IMR-90 (cell line): Measurements from ENCODE around the gene ABCA2. TPM values are rescaled to one million over a fixed set of nuclear protein-coding genes. Genes with fewer than 3 reads are reported as not detected.
A peak's percentile ranks its signal among the peaks of the same experiment; 100 is the strongest.

ENCODE experiments used
- ATAC-seq: fragments of 200-7000 bp; cut with Tn5 transposase; 2 replicates; pipeline ENCODE4 v1.9.1; 2020; ENCODE audit warnings: low read depth, mild to moderate bottlenecking, moderate library complexity
- BruUV-seq: library from RNA; stranded (reverse); fragments of 400-500 nt; replicated peaks from 2 replicates; lab custom pipeline; 2021; lab: Mats Ljungman, UMichigan
- CTCF ChIA-PET: fragments of 300-600 bp; formaldehyde crosslinking; extraction: SDS; loops from one replicate; lab custom pipeline; 2021; ENCODE audit warnings: antibody characterized with exemption; lab: Yijun Ruan, JAX
- POLR2A ChIA-PET: fragments of 300-600 bp; sonication (Branson Sonifier 250); formaldehyde crosslinking; loops from one replicate; lab custom pipeline; 2022; ENCODE audit warnings: antibody characterized with exemption; ENCODE audit not compliant: unreplicated experiment; lab: Charles Lee
- DNase-seq: peaks from one replicate; pipeline ENCODE4 v3.0.0; 2013
- H2AFZ ChIP-seq: replicated peaks from 2 replicates; pipeline ENCODE3; 2013; ENCODE audit warnings: low read length, mild to moderate bottlenecking; ENCODE audit not compliant: poor library complexity
- H2AK5ac ChIP-seq: 2 replicates; pipeline ENCODE4 v1.6.1; 2013; ENCODE audit warnings: low read depth, low read length, inconsistent platforms
- H2AK9ac ChIP-seq: replicated peaks from 2 replicates; pipeline ENCODE3; 2013; ENCODE audit warnings: mild to moderate bottlenecking, low read depth, low read length, moderate library complexity; ENCODE audit not compliant: poor library complexity
- H2BK120ac ChIP-seq: 2 replicates; pipeline ENCODE4 v1.6.1; 2013; ENCODE audit warnings: low read depth, low read length, inconsistent platforms
- H2BK15ac ChIP-seq: 3 replicates; pipeline ENCODE4 v1.6.1; 2013; ENCODE audit warnings: low read depth, low read length, inconsistent platforms
- H2BK20ac ChIP-seq: 2 replicates; pipeline ENCODE4 v1.6.1; 2013; ENCODE audit warnings: low read depth, mild to moderate bottlenecking, inconsistent platforms, low read length, moderate library complexity
- H2BK5ac ChIP-seq: 2 replicates; pipeline ENCODE4 v1.6.1; 2013; ENCODE audit warnings: mild to moderate bottlenecking, low read depth, low read length, inconsistent platforms; ENCODE audit not compliant: poor library complexity, severe bottlenecking
- H3K14ac ChIP-seq: replicated peaks from 2 replicates; pipeline ENCODE4 v1.6.1; 2013; ENCODE audit warnings: low read depth, low read length, inconsistent platforms
- H3K18ac ChIP-seq: 2 replicates; pipeline ENCODE4 v1.6.1; 2013; ENCODE audit warnings: low read depth, low read length, control low read depth
- H3K23ac ChIP-seq: 2 replicates; pipeline ENCODE4 v1.6.1; 2013; ENCODE audit warnings: low read depth, low read length, inconsistent platforms
- H3K27ac ChIP-seq: 2 replicates; pipeline ENCODE4 v1.5.1; 2013; ENCODE audit warnings: mild to moderate bottlenecking, control low read depth, low read length; ENCODE audit not compliant: insufficient read depth
- H3K27me3 ChIP-seq: 2 replicates; pipeline ENCODE4 v1.6.1; 2013; ENCODE audit warnings: low read length; ENCODE audit not compliant: control insufficient read depth, insufficient read depth
- H3K36me3 ChIP-seq: 2 replicates; pipeline ENCODE4 v1.6.1; 2013; ENCODE audit warnings: low read length, mixed read lengths; ENCODE audit not compliant: control insufficient read depth, insufficient read depth
- H3K4ac ChIP-seq: 2 replicates; pipeline ENCODE4 v1.6.1; 2013; ENCODE audit warnings: low read depth, low read length, inconsistent platforms
- H3K4me1 ChIP-seq: 2 replicates; pipeline ENCODE4 v1.6.1; 2013; ENCODE audit warnings: low read length, mixed read lengths; ENCODE audit not compliant: control insufficient read depth, insufficient read depth
- H3K4me2 ChIP-seq: 2 replicates; pipeline ENCODE4 v1.6.1; 2013; ENCODE audit warnings: low read depth, mild to moderate bottlenecking, control low read depth, low read length, moderate library complexity
- H3K4me3 ChIP-seq: 2 replicates; pipeline ENCODE4 v1.5.1; 2013; ENCODE audit warnings: low read depth, mild to moderate bottlenecking, control low read depth, low read length, moderate library complexity; ENCODE audit not compliant: insufficient read depth
- H3K56ac ChIP-seq: 2 replicates; pipeline ENCODE4 v1.6.1; 2013; ENCODE audit warnings: low read length, inconsistent platforms; ENCODE audit not compliant: insufficient read depth; ENCODE audit errors: extremely low read depth
- H3K79me1 ChIP-seq, 2 experiments: 2 replicates each; pipeline ENCODE4 v1.6.1; 2013; ENCODE audit warnings: low read length in 2 of 2, inconsistent platforms in 1 of 2, low read depth in 1 of 2
- H3K9ac ChIP-seq: 2 replicates; pipeline ENCODE4 v1.6.1; 2013; ENCODE audit warnings: low read depth, low read length, control low read depth
- H3K9me1 ChIP-seq: 2 replicates; pipeline ENCODE4 v1.6.1; 2013; ENCODE audit warnings: low read length, inconsistent platforms; ENCODE audit not compliant: insufficient read depth
- H3K9me3 ChIP-seq: 2 replicates; pipeline ENCODE4 v1.6.1; 2013; ENCODE audit warnings: low read length; ENCODE audit not compliant: control insufficient read depth, insufficient read depth
- H4K20me1 ChIP-seq: 2 replicates; pipeline ENCODE4 v1.6.1; 2013; ENCODE audit warnings: low read length, inconsistent platforms; ENCODE audit not compliant: insufficient read depth
- H4K5ac ChIP-seq: 2 replicates; pipeline ENCODE4 v1.6.1; 2013; ENCODE audit warnings: mild to moderate bottlenecking, low read depth, low read length, control low read depth
- H4K8ac ChIP-seq, 2 experiments: 2 replicates each; pipeline ENCODE4 v1.6.1; 2013; ENCODE audit warnings: low read depth in 2 of 2, low read length in 2 of 2, control low read depth in 1 of 2, inconsistent platforms in 1 of 2
- H4K91ac ChIP-seq: 2 replicates; pipeline ENCODE4 v1.6.1; 2013; ENCODE audit warnings: low read depth, low read length, inconsistent platforms; ENCODE audit not compliant: insufficient read depth
- BHLHE40 ChIP-seq: fragments of 150-350 bp; IDR thresholded peaks from 2 replicates; pipeline ENCODE4 v1.6.1; 2016; ENCODE audit warnings: mild to moderate bottlenecking, low read depth, low read length
- CEBPB ChIP-seq: IDR thresholded peaks from 2 replicates; pipeline ENCODE4 v1.6.1; 2012; ENCODE audit warnings: low read depth, low read length, improper control_type of control experiment
- CHD1 ChIP-seq: IDR thresholded peaks from 2 replicates; pipeline ENCODE4 v1.6.1; 2012; ENCODE audit warnings: low read depth, low read length, improper control_type of control experiment
- FOS ChIP-seq: fragments of 150-350 bp; IDR thresholded peaks from 2 replicates; pipeline ENCODE4 v1.6.1; 2016; ENCODE audit warnings: low read depth, low read length
- MAZ ChIP-seq: IDR thresholded peaks from 2 replicates; pipeline ENCODE4 v1.6.1; 2012; ENCODE audit warnings: low read depth, mild to moderate bottlenecking, low read length, improper control_type of control experiment, moderate library complexity, borderline replicate concordance
- MXI1 ChIP-seq: IDR thresholded peaks from 2 replicates; pipeline ENCODE4 v1.6.1; 2012; ENCODE audit warnings: low read depth, mild to moderate bottlenecking, low read length, moderate library complexity, borderline replicate concordance
- NFE2L2 ChIP-seq: fragments of 150-350 bp; IDR thresholded peaks from 2 replicates; pipeline ENCODE4 v1.6.1; 2016; ENCODE audit warnings: low read depth, mild to moderate bottlenecking, low read length
- POLR2A ChIP-seq: IDR thresholded peaks from 2 replicates; pipeline ENCODE4 v1.6.1; 2012; ENCODE audit warnings: mild to moderate bottlenecking, low read depth, low read length
- RAD21 ChIP-seq: IDR thresholded peaks from 2 replicates; pipeline ENCODE4 v1.6.1; 2012; ENCODE audit warnings: low read length, improper control_type of control experiment
- RFX5 ChIP-seq: IDR thresholded peaks from 2 replicates; pipeline ENCODE4 v1.8.0; 2012; ENCODE audit warnings: low read depth, mild to moderate bottlenecking, low read length, moderate library complexity
- SMC3 ChIP-seq: fragments of 150-350 bp; IDR thresholded peaks from 2 replicates; pipeline ENCODE4 v1.6.1; 2016; ENCODE audit warnings: low read depth, mild to moderate bottlenecking, antibody characterized with exemption, low read length, moderate library complexity
- WGBS, 2 experiments: methylation state at CpG; one replicate each; pipeline versions ENCODE4 v1.1.5 to v1.1.7; 2013; ENCODE audit warnings: missing lambda C conversion rate in 2 of 2; ENCODE audit not compliant: insufficient read length in 1 of 2; ENCODE audit errors: extremely low coverage in 2 of 2; 5-methylcytosine and 5-hydroxymethylcytosine counted together
- dilution Hi-C: fragments of 300-500 bp; cut with HindIII; formaldehyde crosslinking; loops from one replicate; pipeline ENCODE4 v1.14.3; 2018; ENCODE audit warnings: low sequenced_read_pairs; ENCODE audit not compliant: unreplicated experiment
- in situ Hi-C: fragments of 300-500 bp; cut with MboI; formaldehyde crosslinking; loops from 3 replicates; pipeline ENCODE4 v1.14.3; 2019; ENCODE audit warnings: low sequenced_read_pairs, inconsistent platforms, mixed read lengths
- intact Hi-C: fragments of 100-400 bp; cut with micrococcal nuclease; formaldehyde crosslinking; loops from 2 replicates; pipeline ENCODE4 v1.10.0; 2022
- polyA plus RNA-seq, 3 experiments: library from polyadenylated mRNA; depleted of rRNA; stranded (reverse); fragments of >200 nt; gene quantifications; 2 replicates each; pipeline ENCODE4 v1.2.3, GENCODE V29; 2012; ENCODE audit warnings: low replicate concordance in 1 of 3
- total RNA-seq: library from RNA; depleted of rRNA; stranded (reverse); fragments of >200 nt; gene quantifications from 2 replicates; pipeline ENCODE4 v1.2.3, GENCODE V29; 2012
- TF ChIP-seq, protein P1 (sequence below): fragments of 150-350 bp; IDR thresholded peaks from 2 replicates; pipeline ENCODE4 v1.6.1; 2016; ENCODE audit warnings: low read depth, mild to moderate bottlenecking, low read length, moderate library complexity, borderline replicate concordance
- TF ChIP-seq, protein P2 (sequence below): fragments of 150-350 bp; IDR thresholded peaks from 2 replicates; pipeline ENCODE4 v1.6.1; 2017; ENCODE audit warnings: mild to moderate bottlenecking, antibody characterized with exemption, low read length, low read depth
- TF ChIP-seq, protein P3 (sequence below): conservative IDR thresholded peaks from 2 replicates; pipeline ENCODE4 v1.5.1; 2012; ENCODE audit warnings: mild to moderate bottlenecking, low read depth, low read length, improper control_type of control experiment

Gene ABCA2
- total and polyA plus RNA-seq, 2 of the 4 experiments (the other 2 are of a cell fraction): 3.8 to 46.0 TPM

DNA sequence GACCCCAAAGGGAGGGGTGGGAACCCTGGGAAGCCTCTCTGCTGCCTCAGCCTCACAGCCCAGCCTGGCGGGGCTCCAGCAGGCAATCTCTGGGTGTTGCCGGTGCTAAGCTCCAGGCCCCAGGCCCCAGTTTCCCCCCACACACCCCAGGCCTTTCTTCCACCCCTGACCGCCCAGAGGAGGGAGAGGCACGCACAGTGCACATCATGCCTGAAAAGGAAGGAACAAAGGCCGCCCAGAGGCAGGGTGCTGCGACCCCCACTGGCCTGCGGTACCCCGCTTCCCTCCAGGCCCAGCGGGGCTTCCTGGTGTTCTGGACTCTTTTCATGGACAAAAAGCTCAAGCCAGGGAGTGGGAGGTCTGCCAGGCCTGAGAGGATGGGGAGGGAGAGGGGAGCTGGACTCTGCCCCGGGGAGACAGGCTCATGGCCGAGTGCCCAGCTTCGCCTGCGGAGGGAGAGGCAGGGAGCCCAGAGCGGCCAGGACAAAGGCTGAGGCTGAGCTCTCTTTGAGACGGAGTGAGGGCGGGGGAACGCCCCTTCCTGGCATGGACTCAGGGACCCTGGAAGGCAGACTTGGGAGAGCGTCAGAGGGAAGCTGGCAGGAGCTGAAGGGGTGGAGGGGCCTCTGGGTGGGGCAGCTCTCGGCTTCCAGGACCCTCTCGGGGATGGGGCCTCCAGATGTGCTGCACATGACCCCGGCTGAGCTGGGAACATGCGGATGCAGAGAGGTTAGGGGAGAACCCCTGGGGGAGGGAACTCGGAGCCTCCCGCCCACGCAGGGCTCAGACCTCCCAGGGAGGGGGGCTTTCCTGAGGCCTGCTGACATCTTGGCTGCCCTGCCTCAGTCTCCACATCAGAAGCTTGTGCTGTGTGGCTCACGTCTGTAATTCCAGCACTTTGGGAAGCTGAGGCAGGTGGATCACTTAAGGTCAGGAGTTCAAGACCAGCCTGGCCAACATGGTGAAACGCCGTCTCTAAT is 27.6 kb upstream of the ABCA2 start:
- Histone ChIP-seq H2AK9ac (peak overlapping the region; percentile 50), H3K14ac (no peak overlapping the region), H3K18ac (no peak overlapping the region), H3K9ac (no peak overlapping the region), H4K91ac (no peak overlapping the region), H3K27me3 (peaks cover 54% of the 10 kb centered on the region), H3K9me3 (no peaks in the 10 kb centered on the region), H3K4me1 (peaks cover 3% of the 10 kb centered on the region; the same call in 1 of the 2 replicates), H4K5ac (no peak overlapping the region), H3K4me2 (no peak overlapping the region; the same call in 1 of the 2 replicates), H3K56ac (no peak overlapping the region), H3K4me3 (no peak overlapping the region), H3K36me3 (no peaks in the 10 kb centered on the region), H3K4ac (no peak overlapping the region), H4K8ac (no peak overlapping the region), H4K20me1 (no peaks in the 10 kb centered on the region), H2BK120ac (no peak overlapping the region), H3K79me1 (no peaks in the 10 kb centered on the region), H2BK15ac (no peak overlapping the region), H2BK5ac (no peak overlapping the region), H3K9me1 (no peaks in the 10 kb centered on the region), H3K27ac (no peak overlapping the region), H3K23ac (no peak overlapping the region; the same call in 1 of the 2 replicates), H2BK20ac (no peak overlapping the region), H2AK5ac (no peak overlapping the region; the same call in 1 of the 2 replicates), H2AFZ (peak overlapping the region; percentile 43)
- BruUV-seq: no TSS peak
- dilution Hi-C loops: no loop called here
- DNase-seq: peak; percentile 41
- 34% methylated on average over 11 of the region's 28 CpGs; no CpG with 5 or more reads in 1 of the 2 experiments for WGBS, 2 experiments
- intact Hi-C loops: no loop called here
- ChIA-PET POLR2A (no interaction called here), CTCF (interaction anchor here (0.8 to 1.4 kb wide), 3 partner anchors 8 to 12 kb away, joined by 3 to 6 read pairs (median 4); partner anchors contain the start of gene NPDC1)
- peak; percentile 82 for ATAC-seq
- in situ Hi-C loops: no loop called here
- TF ChIP-seq SMC3 (no peak), FOS (no peak), CHD1 (no peak), MXI1 (no peak), MAZ (no peak), RFX5 (no peak), CEBPB (no peak), POLR2A (no peak), BHLHE40 (no peak), RAD21 (no peak), NFE2L2 (no peak)
- TF ChIP-seq, protein P1, sequence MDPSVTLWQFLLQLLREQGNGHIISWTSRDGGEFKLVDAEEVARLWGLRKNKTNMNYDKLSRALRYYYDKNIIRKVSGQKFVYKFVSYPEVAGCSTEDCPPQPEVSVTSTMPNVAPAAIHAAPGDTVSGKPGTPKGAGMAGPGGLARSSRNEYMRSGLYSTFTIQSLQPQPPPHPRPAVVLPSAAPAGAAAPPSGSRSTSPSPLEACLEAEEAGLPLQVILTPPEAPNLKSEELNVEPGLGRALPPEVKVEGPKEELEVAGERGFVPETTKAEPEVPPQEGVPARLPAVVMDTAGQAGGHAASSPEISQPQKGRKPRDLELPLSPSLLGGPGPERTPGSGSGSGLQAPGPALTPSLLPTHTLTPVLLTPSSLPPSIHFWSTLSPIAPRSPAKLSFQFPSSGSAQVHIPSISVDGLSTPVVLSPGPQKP: no peak
- TF ChIP-seq, protein P2, sequence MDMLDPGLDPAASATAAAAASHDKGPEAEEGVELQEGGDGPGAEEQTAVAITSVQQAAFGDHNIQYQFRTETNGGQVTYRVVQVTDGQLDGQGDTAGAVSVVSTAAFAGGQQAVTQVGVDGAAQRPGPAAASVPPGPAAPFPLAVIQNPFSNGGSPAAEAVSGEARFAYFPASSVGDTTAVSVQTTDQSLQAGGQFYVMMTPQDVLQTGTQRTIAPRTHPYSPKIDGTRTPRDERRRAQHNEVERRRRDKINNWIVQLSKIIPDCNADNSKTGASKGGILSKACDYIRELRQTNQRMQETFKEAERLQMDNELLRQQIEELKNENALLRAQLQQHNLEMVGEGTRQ: no peak
- TF ChIP-seq, protein P3, sequence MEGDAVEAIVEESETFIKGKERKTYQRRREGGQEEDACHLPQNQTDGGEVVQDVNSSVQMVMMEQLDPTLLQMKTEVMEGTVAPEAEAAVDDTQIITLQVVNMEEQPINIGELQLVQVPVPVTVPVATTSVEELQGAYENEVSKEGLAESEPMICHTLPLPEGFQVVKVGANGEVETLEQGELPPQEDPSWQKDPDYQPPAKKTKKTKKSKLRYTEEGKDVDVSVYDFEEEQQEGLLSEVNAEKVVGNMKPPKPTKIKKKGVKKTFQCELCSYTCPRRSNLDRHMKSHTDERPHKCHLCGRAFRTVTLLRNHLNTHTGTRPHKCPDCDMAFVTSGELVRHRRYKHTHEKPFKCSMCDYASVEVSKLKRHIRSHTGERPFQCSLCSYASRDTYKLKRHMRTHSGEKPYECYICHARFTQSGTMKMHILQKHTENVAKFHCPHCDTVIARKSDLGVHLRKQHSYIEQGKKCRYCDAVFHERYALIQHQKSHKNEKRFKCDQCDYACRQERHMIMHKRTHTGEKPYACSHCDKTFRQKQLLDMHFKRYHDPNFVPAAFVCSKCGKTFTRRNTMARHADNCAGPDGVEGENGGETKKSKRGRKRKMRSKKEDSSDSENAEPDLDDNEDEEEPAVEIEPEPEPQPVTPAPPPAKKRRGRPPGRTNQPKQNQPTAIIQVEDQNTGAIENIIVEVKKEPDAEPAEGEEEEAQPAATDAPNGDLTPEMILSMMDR: no peak
